ENCODE results near the gene CUX1.

The CUX1 gene

DNA sequence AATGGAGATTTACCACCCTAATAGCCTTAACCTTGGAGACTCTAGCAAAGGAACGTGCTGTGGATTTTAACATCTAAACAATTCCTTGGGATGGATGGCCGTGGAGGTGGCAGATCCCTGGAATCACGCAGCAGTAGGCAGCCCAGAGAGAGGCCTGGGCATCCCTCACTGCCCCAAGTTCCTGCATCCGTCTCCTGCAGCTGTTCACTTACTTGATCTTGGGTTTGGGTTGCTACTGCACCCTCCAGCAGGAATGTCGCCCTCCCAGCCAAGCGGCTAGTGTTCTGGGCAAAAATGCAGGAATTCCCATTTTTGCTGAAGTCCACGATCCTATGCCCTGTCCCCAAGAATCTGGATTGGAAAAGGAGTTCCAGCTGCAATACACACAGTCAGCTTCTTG is 302.5 kb downstream of the CUX1 start:
- TF ChIP-seq, protein P1, sequence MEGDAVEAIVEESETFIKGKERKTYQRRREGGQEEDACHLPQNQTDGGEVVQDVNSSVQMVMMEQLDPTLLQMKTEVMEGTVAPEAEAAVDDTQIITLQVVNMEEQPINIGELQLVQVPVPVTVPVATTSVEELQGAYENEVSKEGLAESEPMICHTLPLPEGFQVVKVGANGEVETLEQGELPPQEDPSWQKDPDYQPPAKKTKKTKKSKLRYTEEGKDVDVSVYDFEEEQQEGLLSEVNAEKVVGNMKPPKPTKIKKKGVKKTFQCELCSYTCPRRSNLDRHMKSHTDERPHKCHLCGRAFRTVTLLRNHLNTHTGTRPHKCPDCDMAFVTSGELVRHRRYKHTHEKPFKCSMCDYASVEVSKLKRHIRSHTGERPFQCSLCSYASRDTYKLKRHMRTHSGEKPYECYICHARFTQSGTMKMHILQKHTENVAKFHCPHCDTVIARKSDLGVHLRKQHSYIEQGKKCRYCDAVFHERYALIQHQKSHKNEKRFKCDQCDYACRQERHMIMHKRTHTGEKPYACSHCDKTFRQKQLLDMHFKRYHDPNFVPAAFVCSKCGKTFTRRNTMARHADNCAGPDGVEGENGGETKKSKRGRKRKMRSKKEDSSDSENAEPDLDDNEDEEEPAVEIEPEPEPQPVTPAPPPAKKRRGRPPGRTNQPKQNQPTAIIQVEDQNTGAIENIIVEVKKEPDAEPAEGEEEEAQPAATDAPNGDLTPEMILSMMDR (conservative IDR thresholded peaks at IDR 0.05; ENCODE audit: low read length): no peak
- DNase-seq (ENCODE audit: low read depth): no peak
- H3K4me3 ChIP-seq (ENCODE audit: low read length): no peak overlapping the region

DNA sequence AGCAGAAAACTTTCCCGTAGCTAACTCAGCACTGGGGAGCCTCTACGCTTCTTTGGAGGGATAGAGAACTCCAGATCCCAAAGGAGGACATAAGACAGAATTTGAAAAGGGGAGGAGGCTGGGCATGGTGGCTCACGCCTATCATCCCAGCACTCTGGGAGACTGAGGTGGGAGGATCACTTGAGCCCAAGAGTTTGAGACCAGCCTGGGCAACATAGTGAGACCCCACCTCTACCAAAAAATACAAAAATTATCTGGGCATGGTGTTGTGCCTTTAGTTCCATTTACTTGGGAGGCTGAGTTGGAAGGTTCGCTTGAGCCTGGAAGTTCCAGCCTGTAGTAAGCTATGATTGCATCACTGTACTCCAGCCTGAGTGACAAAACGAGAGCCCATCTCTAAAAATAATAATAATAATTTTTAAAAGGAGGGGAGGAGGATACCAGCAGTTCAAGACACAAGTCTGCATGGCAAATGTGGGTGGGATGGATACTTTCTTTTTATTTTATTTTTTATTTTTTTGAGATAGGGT is 303.3 kb downstream of the CUX1 start:
- DNase-seq (ENCODE audit: low read depth): no peak
- no peak overlapping the region for H3K4me3 ChIP-seq (ENCODE audit: low read length)
- TF ChIP-seq, protein P1 (conservative IDR thresholded peaks at IDR 0.05; ENCODE audit: low read length): no peak

DNA sequence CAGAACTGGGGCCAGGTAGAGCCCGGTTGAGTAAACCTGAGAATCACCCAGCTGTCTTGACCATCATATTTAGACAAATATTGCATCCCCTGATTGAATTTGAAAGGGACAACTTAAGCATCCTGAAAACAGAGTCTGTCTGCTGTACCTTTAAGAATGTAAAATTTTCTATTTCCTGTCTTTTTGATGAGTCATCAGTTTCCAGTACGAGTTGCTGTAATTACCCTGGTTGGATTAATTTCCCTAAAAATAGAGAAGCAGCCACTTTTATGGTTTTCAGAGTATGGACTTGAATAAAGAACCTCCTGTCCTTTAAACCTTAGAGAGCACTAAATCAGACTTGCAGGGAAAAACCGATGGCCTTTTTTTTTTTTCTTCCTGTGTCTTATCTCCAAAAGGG is 304.6 kb downstream of the CUX1 start:
- TF ChIP-seq, protein P1 (conservative IDR thresholded peaks at IDR 0.05; ENCODE audit: low read length): no peak
- H3K4me3 ChIP-seq (ENCODE audit: low read length): no peak overlapping the region
- DNase-seq (ENCODE audit: low read depth): peak; percentile 51

DNA sequence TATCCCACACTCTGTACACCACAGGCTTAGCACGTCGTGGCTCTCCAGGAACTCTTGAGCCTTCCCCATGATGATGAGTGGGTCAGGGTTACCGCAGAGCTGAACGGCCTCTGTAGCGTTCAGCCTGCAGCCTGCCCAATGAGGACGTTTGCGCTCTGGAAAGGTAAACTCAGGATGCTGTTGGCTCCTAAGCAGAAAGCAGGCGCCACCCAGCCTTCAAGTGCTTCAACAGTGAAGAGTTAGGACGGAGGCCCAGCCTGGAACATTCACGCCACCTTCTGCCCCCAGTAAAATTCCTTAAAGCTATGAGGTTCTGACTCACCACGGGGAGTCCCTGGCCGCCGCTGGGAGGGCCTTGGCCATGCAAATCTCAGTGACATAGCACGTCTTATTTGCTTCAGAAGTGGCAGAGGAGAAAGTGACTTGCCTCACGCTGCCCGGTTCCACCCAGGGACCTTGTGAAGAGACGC is 307.7 kb downstream of the CUX1 start:
- DNase-seq (ENCODE audit: low read depth): peak; percentile 59
- TF ChIP-seq, protein P1 (conservative IDR thresholded peaks at IDR 0.05; ENCODE audit: low read length): peak; percentile 28
- no peak overlapping the region for H3K4me3 ChIP-seq (ENCODE audit: low read length)

DNA sequence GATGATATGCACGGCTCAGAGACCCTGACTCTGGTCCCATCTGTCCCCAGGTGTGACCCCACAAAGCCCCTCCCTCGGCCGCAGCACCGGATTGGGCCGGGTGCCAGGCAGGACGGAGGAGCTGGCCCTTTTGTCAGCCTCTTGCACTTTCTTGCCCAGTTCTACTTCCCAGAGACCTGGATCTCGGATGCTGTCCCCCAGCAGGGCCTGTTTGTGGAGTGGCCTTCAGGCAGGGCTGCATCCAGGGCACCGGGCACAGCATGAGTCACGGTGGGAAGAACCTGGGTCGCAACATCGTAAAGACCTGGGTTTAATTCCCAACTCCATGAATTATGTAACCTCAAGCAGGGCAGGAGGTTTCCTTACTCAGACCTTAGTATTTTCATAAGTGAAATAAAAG is 310.9 kb downstream of the CUX1 start:
- TF ChIP-seq, protein P1 (conservative IDR thresholded peaks at IDR 0.05; ENCODE audit: low read length): no peak
- no peak overlapping the region for H3K4me3 ChIP-seq (ENCODE audit: low read length)
- no peak for DNase-seq (ENCODE audit: low read depth)

DNA sequence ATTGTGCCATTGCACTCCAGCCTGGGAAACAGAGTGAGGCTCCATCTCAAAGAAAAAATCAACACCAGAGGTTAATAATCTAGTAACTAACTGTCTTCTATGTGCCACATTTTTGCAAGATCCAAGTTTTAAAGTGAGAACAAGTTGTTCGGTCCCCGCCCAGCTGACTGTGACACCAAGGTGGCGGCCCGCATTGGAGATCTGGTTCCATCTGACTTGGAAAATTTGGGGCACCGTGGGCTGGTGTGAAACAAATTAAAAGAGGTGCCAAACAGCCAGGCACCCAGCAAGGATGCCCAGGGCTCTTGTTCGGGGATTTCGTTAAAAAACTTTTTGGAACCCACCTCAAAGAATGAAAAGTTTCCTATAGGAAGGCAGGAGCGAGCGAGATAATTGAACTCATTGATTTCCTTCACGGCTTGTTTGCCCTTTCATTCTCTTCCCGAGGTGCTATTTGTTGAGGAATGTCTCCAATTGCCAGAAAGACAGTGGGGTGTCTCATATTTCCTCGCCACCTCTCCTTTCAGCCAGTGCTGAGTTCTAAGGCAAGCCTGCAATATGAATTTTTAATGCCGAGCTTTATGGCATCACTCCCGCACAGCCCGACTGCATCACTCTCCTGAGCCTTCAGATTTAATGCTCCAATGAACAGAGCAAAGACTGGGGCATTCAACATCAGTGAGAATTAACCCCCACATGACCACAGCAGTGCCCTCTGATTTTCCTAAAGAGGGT is 312.4 kb downstream of the CUX1 start:
- TF ChIP-seq, protein P1 (conservative IDR thresholded peaks at IDR 0.05; ENCODE audit: low read length): no peak

DNA sequence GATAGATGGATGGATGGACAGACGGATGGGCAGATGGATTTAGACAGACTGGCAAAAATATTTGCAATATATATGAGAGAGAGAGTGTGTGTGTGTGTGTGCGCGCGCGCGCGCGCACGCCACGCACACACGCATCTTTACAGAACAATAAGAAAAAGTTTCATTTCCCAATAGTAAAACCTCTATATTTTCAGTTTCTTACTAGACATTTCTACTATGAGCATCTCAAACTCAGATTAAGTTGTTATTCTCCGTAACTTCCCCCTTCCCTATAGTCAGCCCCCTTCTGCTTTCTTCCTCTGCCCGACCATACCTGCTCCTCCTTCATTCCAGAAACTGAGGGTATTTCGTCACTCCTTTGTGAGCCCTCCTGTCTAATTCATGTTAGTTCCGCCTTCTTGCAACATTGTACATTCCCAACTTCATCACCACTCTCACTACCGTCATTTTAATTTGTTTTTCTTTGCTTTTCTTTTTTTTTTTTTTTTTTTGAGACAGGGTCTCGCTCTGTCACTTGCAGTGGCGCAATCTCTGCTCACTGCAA is 314.9 kb downstream of the CUX1 start:
- no peak for DNase-seq (ENCODE audit: low read depth)
- H3K4me3 ChIP-seq (ENCODE audit: low read length): no peak overlapping the region
- TF ChIP-seq, protein P1 (conservative IDR thresholded peaks at IDR 0.05; ENCODE audit: low read length): no peak

More for the DNA sequence above, 312.4 kb downstream of the CUX1 start:
- no peak overlapping the region for H3K4me3 ChIP-seq (ENCODE audit: low read length)
- no peak for DNase-seq (ENCODE audit: low read depth)

All from AG10803 (cell line).